Measurements from ENCODE around the gene FRMPD3.

GRCh38 chrX:107448998-107449835 lies at the start of gene FRMPD3:
- peak in 1 of 4 experiments; percentile 11 for TF ChIP-seq CTCF (IDR thresholded peaks at IDR 0.05)
- no peak for TF ChIP-seq POLR2A (IDR thresholded peaks at IDR 0.05)

Measured in uterus (tissue), 2 donors.